ENCODE data around the gene PFN1.

Gene PFN1

GRCh38 chr17:4945176-4945943 is 3.0 kb downstream of the PFN1 start:
- Histone ChIP-seq H3K27me3 (ENCODE audit: low read depth) (no peaks in the 10 kb centered on the region), H3K4me1 (peaks cover 14% of the 10 kb centered on the region)

GRCh38 chr17:4944554-4945175 is 3.7 kb downstream of the PFN1 start:
- H3K4me3 ChIP-seq = no peak overlapping the region
- no peaks in the 10 kb centered on the region for H3K27me3 ChIP-seq (ENCODE audit: low read depth)
- in situ Hi-C loops (cut with MboI; ENCODE audit: low sequenced_read_pairs) = no loop called here
- peaks cover 9% of the 10 kb centered on the region for H3K4me1 ChIP-seq
- peaks cover 63% of the 10 kb centered on the region for H3K36me3 ChIP-seq (replicated peaks)
- H3K9me3 ChIP-seq = no peaks in the 10 kb centered on the region
- DNase-seq (ENCODE audit: low spot score in 2 of 2) = no peak

More at GRCh38 chr17:4945176-4945943, 3.0 kb downstream of the PFN1 start:
- DNase-seq (ENCODE audit: low spot score in 2 of 2) = peak in 1 of 2 experiments; percentile 60
- Histone ChIP-seq H3K9me3 (no peaks in the 10 kb centered on the region), H3K4me3 (no peak overlapping the region), H3K36me3 (replicated peaks) (peaks cover 63% of the 10 kb centered on the region)
- in situ Hi-C loops (cut with MboI; ENCODE audit: low sequenced_read_pairs) = no loop called here

GRCh38 chr17:4944163-4944553 is 4.2 kb downstream of the PFN1 start:
- Histone ChIP-seq H3K4me1 (peaks cover 8% of the 10 kb centered on the region), H3K36me3 (replicated peaks) (peaks cover 63% of the 10 kb centered on the region), H3K27me3 (ENCODE audit: low read depth) (no peaks in the 10 kb centered on the region), H3K9me3 (no peaks in the 10 kb centered on the region), H3K4me3 (no peak overlapping the region)
- no peak for DNase-seq (ENCODE audit: low spot score in 2 of 2)
- in situ Hi-C loops (cut with MboI; ENCODE audit: low sequenced_read_pairs) = no loop called here

- Histone ChIP-seq H3K27me3 (ENCODE audit: low read depth) (no peaks in the 10 kb centered on the region), H3K4me3 (no peak overlapping the region), H3K9me3 (no peaks in the 10 kb centered on the region), H3K36me3 (replicated peaks) (peaks cover 69% of the 10 kb centered on the region), H3K4me1 (peaks cover 14% of the 10 kb centered on the region)
- DNase-seq (ENCODE audit: low spot score in 2 of 2) = no peak
- in situ Hi-C loops (cut with MboI; ENCODE audit: low sequenced_read_pairs) = no loop called here
These were observed 5.4 kb downstream of the PFN1 start for GRCh38 chr17:4942760-4943508.

- in situ Hi-C loops (cut with MboI; ENCODE audit: low sequenced_read_pairs) = no loop called here
- H3K27me3 ChIP-seq (ENCODE audit: low read depth) = no peaks in the 10 kb centered on the region
- peaks cover 14% of the 10 kb centered on the region for H3K4me1 ChIP-seq
- H3K4me3 ChIP-seq = peak overlapping the region; percentile 70
- peaks cover 69% of the 10 kb centered on the region for H3K36me3 ChIP-seq (replicated peaks)
- H3K9me3 ChIP-seq = no peaks in the 10 kb centered on the region
- DNase-seq (ENCODE audit: low spot score in 2 of 2) = no peak
These were observed 7.1 kb downstream of the PFN1 start for GRCh38 chr17:4941319-4941610.

- Histone ChIP-seq H3K27me3 (ENCODE audit: low read depth) (no peaks in the 10 kb centered on the region), H3K9me3 (no peaks in the 10 kb centered on the region), H3K4me1 (peaks cover 14% of the 10 kb centered on the region), H3K36me3 (replicated peaks) (peaks cover 64% of the 10 kb centered on the region), H3K4me3 (peak overlapping the region; percentile 70)
- in situ Hi-C loops (cut with MboI; ENCODE audit: low sequenced_read_pairs) = no loop called here
- DNase-seq (ENCODE audit: low spot score in 2 of 2) = peak; percentile 90 to 91
These were observed 7.6 kb downstream of the PFN1 start for GRCh38 chr17:4940555-4941318.

- no peaks in the 10 kb centered on the region for H3K9me3 ChIP-seq
- H3K4me3 ChIP-seq = peak within 1 kb of the TSS; percentile 70
- peak; percentile 97 to 99 for DNase-seq (ENCODE audit: low spot score in 2 of 2)
- peaks cover 56% of the 10 kb centered on the region for H3K36me3 ChIP-seq (replicated peaks)
- peaks cover 14% of the 10 kb centered on the region for H3K4me1 ChIP-seq
- H3K27me3 ChIP-seq (ENCODE audit: low read depth) = no peaks in the 10 kb centered on the region
- in situ Hi-C loops (cut with MboI; ENCODE audit: low sequenced_read_pairs) = no loop called here
These were observed 8.4 kb downstream of the PFN1 start, which contains the start of the genes RNF167 and SLC25A11 for GRCh38 chr17:4939796-4940554. Gene RNF167 (plus strand): TSS chr17:4940268. CDS start chr17:4940910, 642 bp downstream. Gene SLC25A11 (minus strand): TSS chr17:4940046. CDS start chr17:4939910, 136 bp downstream.

GRCh38 chr17:4939546-4939795 is 8.9 kb downstream of the PFN1 start:
- Histone ChIP-seq H3K9me3 (no peaks in the 10 kb centered on the region), H3K4me3 (peak overlapping the region; percentile 70), H3K36me3 (replicated peaks) (peaks cover 51% of the 10 kb centered on the region), H3K4me1 (peaks cover 14% of the 10 kb centered on the region), H3K27me3 (ENCODE audit: low read depth) (no peaks in the 10 kb centered on the region)
- no peak for DNase-seq (ENCODE audit: low spot score in 2 of 2)
- in situ Hi-C loops (cut with MboI; ENCODE audit: low sequenced_read_pairs) = no loop called here

- no peaks in the 10 kb centered on the region for H3K27me3 ChIP-seq (ENCODE audit: low read depth)
- H3K4me1 ChIP-seq = peaks cover 14% of the 10 kb centered on the region
- DNase-seq (ENCODE audit: low spot score in 2 of 2) = no peak
- in situ Hi-C loops (cut with MboI; ENCODE audit: low sequenced_read_pairs) = no loop called here
- no peaks in the 10 kb centered on the region for H3K9me3 ChIP-seq
- peak overlapping the region; percentile 70 for H3K4me3 ChIP-seq
- peaks cover 46% of the 10 kb centered on the region for H3K36me3 ChIP-seq (replicated peaks)
These were observed 9.4 kb downstream of the PFN1 start for GRCh38 chr17:4938688-4939545.

- Histone ChIP-seq H3K4me1 (peaks cover 14% of the 10 kb centered on the region), H3K36me3 (replicated peaks) (peaks cover 37% of the 10 kb centered on the region)
These were observed 10.2 kb downstream of the PFN1 start for GRCh38 chr17:4938069-4938491.

GRCh38 chr17:4937553-4937952 is 10.8 kb downstream of the PFN1 start:
- in situ Hi-C loops (cut with MboI; ENCODE audit: low sequenced_read_pairs) = no loop called here
- no peaks in the 10 kb centered on the region for H3K9me3 ChIP-seq
- H3K4me3 ChIP-seq = no peak overlapping the region
- H3K36me3 ChIP-seq (replicated peaks) = peaks cover 32% of the 10 kb centered on the region
- H3K4me1 ChIP-seq = peaks cover 14% of the 10 kb centered on the region
- H3K27me3 ChIP-seq (ENCODE audit: low read depth) = no peaks in the 10 kb centered on the region
- no peak for DNase-seq (ENCODE audit: low spot score in 2 of 2)

More at GRCh38 chr17:4938069-4938491, 10.2 kb downstream of the PFN1 start:
- no peak for DNase-seq (ENCODE audit: low spot score in 2 of 2)
- no peak overlapping the region for H3K4me3 ChIP-seq
- no peaks in the 10 kb centered on the region for H3K9me3 ChIP-seq
- H3K27me3 ChIP-seq (ENCODE audit: low read depth) = no peaks in the 10 kb centered on the region
- in situ Hi-C loops (cut with MboI; ENCODE audit: low sequenced_read_pairs) = no loop called here

GRCh38 chr17:4936436-4936835 is 11.9 kb downstream of the PFN1 start:
- Histone ChIP-seq H3K4me3 (no peak overlapping the region), H3K9me3 (no peaks in the 10 kb centered on the region), H3K4me1 (peaks cover 8% of the 10 kb centered on the region), H3K27me3 (ENCODE audit: low read depth) (no peaks in the 10 kb centered on the region), H3K36me3 (replicated peaks) (peaks cover 24% of the 10 kb centered on the region)
- no peak for DNase-seq (ENCODE audit: low spot score in 2 of 2)
- in situ Hi-C loops (cut with MboI; ENCODE audit: low sequenced_read_pairs) = no loop called here
